ENCODE results near the gene ADAMTS9. TPM values are rescaled to one million over a fixed set of nuclear protein-coding genes. Genes with fewer than 3 reads are reported as not detected.

Gene ADAMTS9
- total RNA-seq, 2 donors from 2014 or later, result 16.1 to 38.0 TPM

DNA sequence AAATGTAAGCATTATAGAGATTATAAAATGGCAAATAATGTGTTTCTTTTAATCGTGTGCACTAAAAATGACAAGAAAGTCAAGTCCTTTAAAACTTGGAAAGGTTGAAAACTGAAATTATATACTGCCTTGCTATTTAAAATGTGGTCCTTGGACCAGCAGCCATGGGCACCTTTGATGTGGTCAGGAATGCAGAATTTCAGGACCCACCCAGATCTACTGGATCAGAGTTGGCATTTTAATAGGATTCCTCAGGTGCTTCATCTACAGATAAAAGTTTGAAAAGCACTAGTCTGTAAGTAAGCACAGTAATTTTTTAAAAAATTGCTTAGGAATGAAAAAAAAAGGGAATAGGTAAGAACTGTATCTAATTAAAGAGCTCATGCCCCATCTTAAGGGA is 55.8 kb downstream of the ADAMTS9 start:
- peaks cover 11% of the 10 kb centered on the region for H3K36me3 Mint-ChIP-seq (ENCODE audit: low read depth)
- 93 to 100% methylated on average over 1 of the region's 1 CpG for WGBS, 2 experiments (ENCODE audit: insufficient coverage in 1 of 2, insufficient read length in 1 of 2)

DNA sequence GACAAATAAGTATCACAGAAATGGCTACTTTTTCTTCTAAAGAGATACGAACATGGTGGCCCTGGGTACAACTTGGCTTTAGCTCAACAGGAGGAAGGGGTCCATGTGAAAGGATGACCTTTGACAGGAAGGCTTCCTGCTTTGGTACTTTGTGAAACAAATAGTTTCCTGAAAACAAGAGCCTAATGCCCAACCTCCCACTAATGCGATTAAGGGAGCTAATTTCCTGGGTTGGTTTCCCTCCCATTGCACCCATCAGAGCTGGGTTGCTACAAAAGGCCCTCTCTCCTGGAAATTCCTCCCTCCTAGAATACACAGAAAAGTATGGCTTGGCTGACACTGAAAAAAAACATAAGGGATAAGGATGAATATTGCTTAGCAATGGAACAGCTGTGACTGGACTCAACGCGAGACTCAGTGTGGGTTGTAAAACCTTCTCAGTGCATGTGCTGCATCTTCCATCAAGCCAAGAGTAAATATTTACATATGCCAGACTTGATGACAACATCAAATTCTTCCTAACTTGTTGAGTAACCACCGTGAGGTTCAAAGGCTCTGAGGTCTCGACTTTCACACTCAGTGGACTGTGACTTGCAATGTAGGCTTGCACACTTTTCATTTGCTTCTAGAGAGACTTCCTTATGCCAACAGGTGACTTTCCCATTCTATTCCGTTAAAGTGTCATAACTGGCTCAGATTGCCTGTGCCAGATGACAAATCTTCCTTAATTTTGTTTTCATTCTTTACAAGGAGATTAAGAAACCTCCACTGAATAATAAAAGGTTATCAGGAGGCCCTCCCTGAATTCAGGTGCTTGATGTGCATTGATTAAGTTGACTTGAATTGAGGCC is 60.1 kb downstream of the ADAMTS9 start:
- Mint-ChIP-seq H3K4me3 (no peak overlapping the region), H3K4me1 (peaks cover 7% of the 10 kb centered on the region), H3K27ac (no peak overlapping the region), H3K9me3 (no peaks in the 10 kb centered on the region), H3K27me3 (ENCODE audit: insufficient read depth) (no peaks in the 10 kb centered on the region), H3K36me3 (ENCODE audit: low read depth) (peaks cover 6% of the 10 kb centered on the region)
- Histone ChIP-seq H3K36me3 (ENCODE audit: control insufficient read depth, insufficient read depth, low read length) (peaks cover 66% of the 10 kb centered on the region), H3K9ac (ENCODE audit: extremely low read depth, low read length, poor library complexity, severe bottlenecking) (no peak overlapping the region), H3K9me3 (ENCODE audit: control insufficient read depth, low read length) (no peaks in the 10 kb centered on the region), H3K4me3 (ENCODE audit: low read length) (no peak overlapping the region), H3K27me3 (ENCODE audit: control insufficient read depth, insufficient read depth, low read length, poor library complexity, severe bottlenecking) (no peaks in the 10 kb centered on the region), H3K27ac (ENCODE audit: low read depth, low read length) (no peak overlapping the region), H3K4me1 (ENCODE audit: control insufficient read depth, insufficient read depth, low read length) (peaks cover 2% of the 10 kb centered on the region)
- 85 to 86% methylated on average over 4 to 7 of the region's 7 CpGs for WGBS, 2 experiments (ENCODE audit: insufficient coverage in 1 of 2, insufficient read length in 1 of 2)
- no peak for DNase-seq
- TF ChIP-seq, protein P1, sequence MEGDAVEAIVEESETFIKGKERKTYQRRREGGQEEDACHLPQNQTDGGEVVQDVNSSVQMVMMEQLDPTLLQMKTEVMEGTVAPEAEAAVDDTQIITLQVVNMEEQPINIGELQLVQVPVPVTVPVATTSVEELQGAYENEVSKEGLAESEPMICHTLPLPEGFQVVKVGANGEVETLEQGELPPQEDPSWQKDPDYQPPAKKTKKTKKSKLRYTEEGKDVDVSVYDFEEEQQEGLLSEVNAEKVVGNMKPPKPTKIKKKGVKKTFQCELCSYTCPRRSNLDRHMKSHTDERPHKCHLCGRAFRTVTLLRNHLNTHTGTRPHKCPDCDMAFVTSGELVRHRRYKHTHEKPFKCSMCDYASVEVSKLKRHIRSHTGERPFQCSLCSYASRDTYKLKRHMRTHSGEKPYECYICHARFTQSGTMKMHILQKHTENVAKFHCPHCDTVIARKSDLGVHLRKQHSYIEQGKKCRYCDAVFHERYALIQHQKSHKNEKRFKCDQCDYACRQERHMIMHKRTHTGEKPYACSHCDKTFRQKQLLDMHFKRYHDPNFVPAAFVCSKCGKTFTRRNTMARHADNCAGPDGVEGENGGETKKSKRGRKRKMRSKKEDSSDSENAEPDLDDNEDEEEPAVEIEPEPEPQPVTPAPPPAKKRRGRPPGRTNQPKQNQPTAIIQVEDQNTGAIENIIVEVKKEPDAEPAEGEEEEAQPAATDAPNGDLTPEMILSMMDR (conservative IDR thresholded peaks at IDR 0.05), result no peak

More for the DNA sequence above, 55.8 kb downstream of the ADAMTS9 start:
- Mint-ChIP-seq H3K4me1 (peaks cover 7% of the 10 kb centered on the region), H3K4me3 (no peak overlapping the region), H3K27ac (no peak overlapping the region), H3K27me3 (ENCODE audit: insufficient read depth) (no peaks in the 10 kb centered on the region), H3K9me3 (no peaks in the 10 kb centered on the region)
- Histone ChIP-seq H3K4me1 (ENCODE audit: control insufficient read depth, insufficient read depth, low read length) (peaks cover 2% of the 10 kb centered on the region), H3K27me3 (ENCODE audit: control insufficient read depth, insufficient read depth, low read length, poor library complexity, severe bottlenecking) (no peaks in the 10 kb centered on the region), H3K4me3 (ENCODE audit: low read length) (no peak overlapping the region), H3K36me3 (ENCODE audit: control insufficient read depth, insufficient read depth, low read length) (peaks cover 59% of the 10 kb centered on the region), H3K9ac (ENCODE audit: extremely low read depth, low read length, poor library complexity, severe bottlenecking) (no peak overlapping the region), H3K9me3 (ENCODE audit: control insufficient read depth, low read length) (no peaks in the 10 kb centered on the region), H3K27ac (ENCODE audit: low read depth, low read length) (no peak overlapping the region)
- DNase-seq, result no peak
- TF ChIP-seq, protein P1 (conservative IDR thresholded peaks at IDR 0.05), result no peak

DNA sequence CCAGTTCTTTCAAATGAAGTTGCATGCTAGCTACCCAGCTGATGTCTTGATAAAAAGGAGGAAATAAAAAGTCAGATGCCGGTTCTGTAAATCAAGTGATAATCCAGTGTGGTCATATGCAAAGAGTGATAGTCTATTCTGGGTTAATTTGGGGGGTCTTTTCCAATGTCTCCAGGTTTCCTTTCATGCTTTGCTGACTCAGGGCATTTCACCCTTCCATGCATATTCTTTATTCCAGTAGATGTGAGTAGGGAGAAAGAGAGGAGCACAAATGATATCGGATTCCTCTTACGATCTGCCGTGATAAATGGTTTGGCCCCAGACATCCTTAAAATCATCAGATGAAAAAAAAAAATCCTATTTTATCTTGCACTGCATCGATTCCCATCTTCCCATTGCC is 60.8 kb downstream of the ADAMTS9 start:
- 95 to 100% methylated on average over 1 to 5 of the region's 5 CpGs for WGBS, 2 experiments (ENCODE audit: insufficient coverage in 1 of 2, insufficient read length in 1 of 2)
- H3K9me3 Mint-ChIP-seq, result no peaks in the 10 kb centered on the region
- H3K4me1 ChIP-seq (ENCODE audit: control insufficient read depth, insufficient read depth, low read length), result peaks cover 2% of the 10 kb centered on the region
- H3K9ac ChIP-seq (ENCODE audit: extremely low read depth, low read length, poor library complexity, severe bottlenecking), result no peak overlapping the region
- peaks cover 64% of the 10 kb centered on the region for H3K36me3 ChIP-seq (ENCODE audit: control insufficient read depth, insufficient read depth, low read length)
- H3K27ac Mint-ChIP-seq, result no peak overlapping the region
- no peaks in the 10 kb centered on the region for H3K27me3 ChIP-seq (ENCODE audit: control insufficient read depth, insufficient read depth, low read length, poor library complexity, severe bottlenecking)
- H3K9me3 ChIP-seq (ENCODE audit: control insufficient read depth, low read length), result no peaks in the 10 kb centered on the region
- no peak overlapping the region for H3K27ac ChIP-seq (ENCODE audit: low read depth, low read length)
- H3K4me3 Mint-ChIP-seq, result no peak overlapping the region
- no peak for DNase-seq
- H3K36me3 Mint-ChIP-seq (ENCODE audit: low read depth), result peaks cover 6% of the 10 kb centered on the region
- no peaks in the 10 kb centered on the region for H3K27me3 Mint-ChIP-seq (ENCODE audit: insufficient read depth)
- H3K4me3 ChIP-seq (ENCODE audit: low read length), result no peak overlapping the region
- H3K4me1 Mint-ChIP-seq, result peaks cover 7% of the 10 kb centered on the region
- TF ChIP-seq, protein P1 (conservative IDR thresholded peaks at IDR 0.05), result no peak

Measured in endodermal cell (in vitro differentiated cells).